Stomach (tissue), 9 donors: ENCODE data around the gene LGALS4. TPM values are rescaled to one million over a fixed set of nuclear protein-coding genes. Genes with fewer than 3 reads are reported as not detected.

Experiments used
- DNase-seq, 2 donors: peaks; one replicate each; pipeline versions ENCODE4 v3.0.0 to v3.0.0-alpha.2; 2013 to 2019
- H3K27ac ChIP-seq, 5 donors: fragments of 200-600 bp in 4 of 5; sonication (generic) in 4 of 5; one replicate each; pipeline ENCODE4 v1.5.1; 2013 to 2019; ENCODE audit warnings: mild to moderate bottlenecking in 1 of 5, moderate library complexity in 1 of 5
- H3K27me3 ChIP-seq, 3 donors: fragments of 200-600 bp; sonication (generic); one replicate each; pipeline ENCODE4 v1.5.1; 2017 to 2019; ENCODE audit warnings: mixed run types in 1 of 3
- H3K36me3 ChIP-seq, 4 donors: fragments of 200-600 bp; sonication (generic); 1 replicate in 3 of 4; 2 replicates in 1 of 4; pipeline ENCODE4 v1.5.1; 2016 to 2019
- H3K4me1 ChIP-seq, 4 donors: fragments of 200-600 bp; sonication (generic); one replicate each; pipeline ENCODE4 v1.5.1; 2016 to 2019
- H3K4me3 ChIP-seq, 4 donors: fragments of 200-600 bp; sonication (generic) in 3 of 4; one replicate each; pipeline ENCODE4 v1.5.1; 2016 to 2019; ENCODE audit warnings: mild to moderate bottlenecking in 1 of 4
- H3K9me3 ChIP-seq, 4 donors: fragments of 200-600 bp; sonication (generic); one replicate each; pipeline ENCODE4 v1.5.1; 2016 to 2019
- EP300 ChIP-seq: sonication (generic); formaldehyde crosslinking; IDR thresholded peaks from one replicate; pipeline ENCODE4 v1.6.1; 2017; ENCODE audit warnings: antibody characterized with exemption
- POLR2A ChIP-seq, 4 donors: fragments of 450-650 bp; IDR thresholded peaks; one replicate each; pipeline ENCODE4 v1.6.1; 2016; ENCODE audit warnings: antibody characterized with exemption in 4 of 4, control low read depth in 2 of 4, mild to moderate bottlenecking in 1 of 4, moderate library complexity in 1 of 4
- POLR2AphosphoS5 ChIP-seq, 3 donors: sonication (generic); formaldehyde crosslinking; IDR thresholded peaks; one replicate each; pipeline ENCODE4 v1.6.1; 2016; ENCODE audit warnings: antibody characterized with exemption in 3 of 3
- WGBS, 5 donors: extraction: QIAGEN DNeasy Blood & Tissue Kit in 3 of 5; methylation state at CpG; one replicate each; pipeline versions ENCODE4 v1.1.5 to v1.1.7; 2013 to 2018; 5-methylcytosine and 5-hydroxymethylcytosine counted together
- intact Hi-C: fragments of 100-400 bp; cut with DNase I; formaldehyde crosslinking; loops from one replicate; pipeline ENCODE4 v1.15.1; 2023; ENCODE audit warnings: low total_unique reads
- polyA plus RNA-seq, 3 donors: library from polyadenylated mRNA; stranded (reverse); fragments of 200-250 nt; gene quantifications; one replicate each; pipeline ENCODE4 v1.2.3, GENCODE V29; 2013
- total RNA-seq, 5 donors: library from RNA; depleted of rRNA; stranded (reverse); fragments of >200 nt; gene quantifications; one replicate each; pipeline versions ENCODE4 v1.1.0 to v1.2.3, GENCODE V29; 2014 to 2016
- TF ChIP-seq, protein P1 (sequence below), 7 experiments: fragments of 450-650 bp in 4 of 7; fragments of 200-600 bp in 3 of 7; sonication (generic) in 3 of 7; IDR thresholded peaks; one replicate each; pipeline ENCODE4 v1.5.1; 2016 to 2019; ENCODE audit warnings: antibody characterized with exemption in 7 of 7, control low read depth in 2 of 7, mild to moderate bottlenecking in 1 of 7
- donor health status: healthy with polysubstance abuse.
- donor health status: Bipolar disorder and iron deficiency.
- donor health status: healthy.

Gene LGALS4
- total and polyA plus RNA-seq, 8 donors = 23.5 to 1,765 (median 113) TPM

GRCh38 chr19:38853214-38853613 is 40.5 kb upstream of the LGALS4 start:
- 87 to 92% (median 87%) methylated on average over 17 of the region's 17 CpGs for WGBS, 5 donors
- H3K4me3 ChIP-seq = peak overlapping the region in 3 of 4 donors; percentile 65 to 84 (median 67)
- intact Hi-C loops = no loop called here

GRCh38 chr19:38852231-38853044 is 39.7 kb upstream of the LGALS4 start:
- DNase-seq = peak; percentile 56 to 80
- no peaks in the 10 kb centered on the region for H3K9me3 ChIP-seq
- TF ChIP-seq POLR2A (IDR thresholded peaks at IDR 0.05) = no peak
- no peak for TF ChIP-seq EP300
- peak in 2 of 3 donors; percentile 65 to 74 for TF ChIP-seq POLR2AphosphoS5 (IDR thresholded peaks at IDR 0.05)
- TF ChIP-seq, protein P1, sequence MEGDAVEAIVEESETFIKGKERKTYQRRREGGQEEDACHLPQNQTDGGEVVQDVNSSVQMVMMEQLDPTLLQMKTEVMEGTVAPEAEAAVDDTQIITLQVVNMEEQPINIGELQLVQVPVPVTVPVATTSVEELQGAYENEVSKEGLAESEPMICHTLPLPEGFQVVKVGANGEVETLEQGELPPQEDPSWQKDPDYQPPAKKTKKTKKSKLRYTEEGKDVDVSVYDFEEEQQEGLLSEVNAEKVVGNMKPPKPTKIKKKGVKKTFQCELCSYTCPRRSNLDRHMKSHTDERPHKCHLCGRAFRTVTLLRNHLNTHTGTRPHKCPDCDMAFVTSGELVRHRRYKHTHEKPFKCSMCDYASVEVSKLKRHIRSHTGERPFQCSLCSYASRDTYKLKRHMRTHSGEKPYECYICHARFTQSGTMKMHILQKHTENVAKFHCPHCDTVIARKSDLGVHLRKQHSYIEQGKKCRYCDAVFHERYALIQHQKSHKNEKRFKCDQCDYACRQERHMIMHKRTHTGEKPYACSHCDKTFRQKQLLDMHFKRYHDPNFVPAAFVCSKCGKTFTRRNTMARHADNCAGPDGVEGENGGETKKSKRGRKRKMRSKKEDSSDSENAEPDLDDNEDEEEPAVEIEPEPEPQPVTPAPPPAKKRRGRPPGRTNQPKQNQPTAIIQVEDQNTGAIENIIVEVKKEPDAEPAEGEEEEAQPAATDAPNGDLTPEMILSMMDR (IDR thresholded peaks at IDR 0.05) = no peak

More at GRCh38 chr19:38853214-38853613, 40.5 kb upstream of the LGALS4 start:
- peaks cover 22 to 37% (median 28%) of the 10 kb centered on the region in 4 donors for H3K4me1 ChIP-seq
- TF ChIP-seq EP300 = no peak
- TF ChIP-seq POLR2A (IDR thresholded peaks at IDR 0.05) = no peak
- TF ChIP-seq, protein P1 (IDR thresholded peaks at IDR 0.05) = no peak
- no peak for TF ChIP-seq POLR2AphosphoS5 (IDR thresholded peaks at IDR 0.05)
- no peak for DNase-seq
- peak overlapping the region in 3 of 5 donors; percentile 99 to 100 (median 100) for H3K27ac ChIP-seq
- H3K27me3 ChIP-seq = no peaks in the 10 kb centered on the region
- no peaks in the 10 kb centered on the region for H3K9me3 ChIP-seq
- peaks cover 0 to 2% (median 0%) of the 10 kb centered on the region in 4 donors for H3K36me3 ChIP-seq

GRCh38 chr19:38851622-38852230 is 39.0 kb upstream of the LGALS4 start:
- H3K27ac ChIP-seq = peak overlapping the region; percentile 95 to 100 (median 100)
- H3K36me3 ChIP-seq = peaks cover 10 to 16% (median 11%) of the 10 kb centered on the region in 4 donors
- no peaks in the 10 kb centered on the region for H3K27me3 ChIP-seq
- peaks cover 37 to 42% (median 41%) of the 10 kb centered on the region in 4 donors for H3K4me1 ChIP-seq
- TF ChIP-seq POLR2A (IDR thresholded peaks at IDR 0.05) (peak in 1 of 4 donors; percentile 63), EP300 (no peak), POLR2AphosphoS5 (IDR thresholded peaks at IDR 0.05) (peak; percentile 92 to 96 (median 93))
- H3K4me3 ChIP-seq = peak overlapping the region; percentile 65 to 87 (median 76)
- WGBS, 5 donors = 0 to 2% (median 1%) methylated on average over 22 to 66 of the region's 67 CpGs
- intact Hi-C loops = no loop called here
- peak; percentile 96 to 98 for DNase-seq
- H3K9me3 ChIP-seq = no peaks in the 10 kb centered on the region

More at GRCh38 chr19:38852231-38853044, 39.7 kb upstream of the LGALS4 start:
- intact Hi-C loops = no loop called here
- H3K4me3 ChIP-seq = peak overlapping the region; percentile 65 to 87 (median 76)
- peaks cover 30 to 41% (median 36%) of the 10 kb centered on the region in 4 donors for H3K4me1 ChIP-seq
- no peaks in the 10 kb centered on the region for H3K27me3 ChIP-seq
- 1 to 2% (median 1%) methylated on average over 39 to 52 of the region's 52 CpGs for whole genome bisulfite sequencing, 5 donors
- H3K27ac ChIP-seq = peak overlapping the region; percentile 95 to 100 (median 100)
- peaks cover 3 to 9% (median 4%) of the 10 kb centered on the region in 4 donors for H3K36me3 ChIP-seq

DNA sequence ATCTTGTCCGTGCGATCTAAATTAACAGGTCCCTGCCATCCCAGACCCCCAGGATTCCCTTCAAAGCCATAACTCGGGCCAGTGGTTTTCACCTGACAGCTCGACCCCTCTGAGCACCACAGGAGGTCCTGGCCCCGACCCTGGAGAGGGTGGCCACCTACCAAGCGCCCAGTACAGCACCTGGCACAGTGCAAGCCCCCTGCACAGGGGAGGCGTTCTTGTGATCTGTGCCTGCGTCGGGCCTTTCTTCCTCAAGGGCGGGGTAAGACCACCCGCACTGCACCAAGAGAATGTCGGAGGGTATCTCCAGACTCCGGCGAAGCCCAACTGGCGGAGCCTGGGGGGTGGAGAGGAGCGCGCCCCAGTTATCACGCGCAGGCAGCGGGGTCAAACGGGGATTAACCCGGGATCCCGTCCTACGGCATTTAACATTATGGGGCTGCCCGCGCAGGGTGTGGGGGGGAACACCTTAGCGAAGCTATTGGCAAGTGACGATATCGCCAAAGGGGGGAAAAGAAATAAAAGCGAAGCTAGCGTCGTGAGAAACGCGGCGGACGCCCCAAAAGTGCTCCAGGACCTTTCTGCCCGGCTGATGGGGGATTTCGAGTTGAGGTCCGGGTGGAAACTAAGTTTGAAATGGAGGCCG is 38.4 kb upstream of the LGALS4 start:
- no peak for TF ChIP-seq EP300
- TF ChIP-seq, protein P1 (IDR thresholded peaks at IDR 0.05) = peak in 1 of 7 experiments; percentile 24
- no peaks in the 10 kb centered on the region for H3K27me3 ChIP-seq
- H3K36me3 ChIP-seq = peaks cover 16 to 23% (median 17%) of the 10 kb centered on the region in 4 donors
- 0 to 2% (median 1%) methylated on average over 26 to 40 of the region's 40 CpGs for WGBS, 5 donors
- intact Hi-C loops = no loop called here
- H3K4me3 ChIP-seq = peak overlapping the region; percentile 65 to 87 (median 76)
- H3K9me3 ChIP-seq = no peaks in the 10 kb centered on the region
- H3K27ac ChIP-seq = peak overlapping the region; percentile 95 to 100 (median 100)
- DNase-seq = peak in 1 of 2 donors; percentile 73
- peaks cover 38 to 48% (median 47%) of the 10 kb centered on the region in 4 donors for H3K4me1 ChIP-seq
